Left forelimb (tissue), 1 donor: ENCODE results near the gene TELO2.

ENCODE experiments used
- DNase-seq: peaks from one replicate; pipeline ENCODE4 v3.0.0-alpha.2; 2018; ENCODE audit warnings: low spot score

The TELO2 gene

GRCh38 chr16:1554826-1555445, 61.8 kb downstream of the TELO2 start:
- no peak for DNase-seq

- DNase-seq: no peak
Measured at GRCh38 chr16:1556254-1556653, 63.1 kb downstream of the TELO2 start.

DNA sequence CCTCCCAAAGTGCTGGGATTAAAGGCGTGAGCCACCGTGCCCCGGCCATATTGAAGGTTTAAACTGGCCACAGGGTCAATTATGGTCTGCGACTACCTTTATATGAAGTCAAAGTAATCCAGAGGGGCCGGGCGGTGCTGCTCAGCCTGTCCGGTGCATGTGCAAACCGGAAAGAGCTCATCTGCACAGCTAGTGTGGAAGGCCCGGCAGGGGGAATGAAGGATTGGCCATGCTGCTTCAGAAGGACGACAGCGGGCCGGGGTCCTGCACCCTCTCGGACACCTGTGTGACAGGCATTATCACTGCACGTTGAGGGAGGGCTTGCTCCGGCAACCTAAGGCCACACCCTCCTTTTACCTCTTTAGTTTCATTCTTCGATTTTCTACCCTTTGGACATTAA, 63.9 kb downstream of the TELO2 start:
- DNase-seq: no peak

DNA sequence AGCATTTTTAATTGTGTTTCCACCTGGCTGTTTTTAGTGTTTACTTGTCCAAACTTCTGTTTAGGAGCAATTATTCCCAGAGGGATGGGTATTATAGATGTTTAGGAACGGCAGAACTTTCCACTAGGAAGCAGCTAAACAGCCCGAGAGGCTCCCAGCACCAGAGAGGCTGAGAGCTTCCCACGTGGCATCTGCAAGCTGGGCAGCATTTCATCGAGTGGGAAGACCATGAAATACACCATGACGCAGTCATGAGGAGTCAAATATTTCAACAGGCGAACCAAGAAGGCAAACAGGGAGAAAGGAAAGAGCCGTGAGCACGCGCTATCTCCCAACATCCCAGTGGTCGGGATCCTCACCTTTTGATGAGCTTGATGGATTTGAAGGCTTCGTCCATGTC, 64.4 kb downstream of the TELO2 start:
- DNase-seq: no peak

- DNase-seq: no peak
Measured at GRCh38 chr16:1559446-1559975, 66.4 kb downstream of the TELO2 start.
